Stimulated activated CD4-positive, alpha-beta T cell treated with anti-CD3 and anti-CD28 coated beads, TNF-alpha, amount 100 ng/mL, for 4 hours (primary cell): ENCODE measurements around the gene MOCS1.

Experiments used
- DNase-seq, 3 experiments: peaks; one replicate each; pipeline ENCODE4 v3.0.0-alpha.2; 2020; ENCODE audit warnings: low read depth in 3 of 3

Gene MOCS1

GRCh38 chr6:39902786-39903465 is 31.3 kb downstream of the MOCS1 start:
- no peak for DNase-seq

DNA sequence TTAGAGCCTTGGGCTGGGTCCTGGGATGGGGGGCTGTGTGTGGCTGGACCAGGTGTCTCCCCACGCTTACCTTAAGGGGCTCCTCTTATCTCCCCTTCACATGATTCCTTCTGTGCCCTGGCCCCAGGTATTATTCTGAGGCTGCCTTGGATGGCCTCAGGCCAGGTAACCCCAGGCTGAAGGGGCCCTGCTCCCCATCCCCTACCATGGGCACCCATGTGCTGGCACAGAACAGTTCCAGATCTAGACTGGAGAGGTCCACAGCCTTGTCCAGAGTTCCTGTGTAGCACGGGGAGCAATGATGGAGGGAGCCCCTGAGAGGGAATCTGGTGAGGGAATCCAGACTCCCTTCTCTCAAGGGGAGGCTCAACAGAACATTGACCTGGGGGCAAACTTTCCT is 32.1 kb downstream of the MOCS1 start:
- no peak for DNase-seq

DNA sequence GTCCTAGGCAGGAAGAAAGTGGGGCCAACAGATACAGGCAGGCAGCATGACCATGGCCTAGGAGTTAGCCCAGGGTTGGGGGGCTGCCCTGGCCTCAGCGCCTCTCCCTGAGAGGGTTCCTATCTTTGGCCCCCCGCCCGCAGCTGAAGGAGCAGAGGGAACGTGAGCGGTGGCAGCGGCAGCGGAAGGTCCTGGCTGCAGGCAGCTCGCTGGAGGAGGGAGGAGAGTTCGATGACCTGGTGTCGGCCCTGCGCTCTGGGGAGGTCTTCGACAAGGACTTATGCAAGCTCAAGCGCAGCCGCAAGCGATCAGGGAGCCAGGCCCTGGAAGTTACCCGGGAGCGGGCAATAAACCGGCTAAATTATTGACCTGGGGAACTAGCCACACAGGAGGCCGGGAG is 32.6 kb downstream of the MOCS1 start:
- DNase-seq: no peak

- DNase-seq: no peak
These were observed 33.1 kb downstream of the MOCS1 start for GRCh38 chr6:39901116-39901655.

DNA sequence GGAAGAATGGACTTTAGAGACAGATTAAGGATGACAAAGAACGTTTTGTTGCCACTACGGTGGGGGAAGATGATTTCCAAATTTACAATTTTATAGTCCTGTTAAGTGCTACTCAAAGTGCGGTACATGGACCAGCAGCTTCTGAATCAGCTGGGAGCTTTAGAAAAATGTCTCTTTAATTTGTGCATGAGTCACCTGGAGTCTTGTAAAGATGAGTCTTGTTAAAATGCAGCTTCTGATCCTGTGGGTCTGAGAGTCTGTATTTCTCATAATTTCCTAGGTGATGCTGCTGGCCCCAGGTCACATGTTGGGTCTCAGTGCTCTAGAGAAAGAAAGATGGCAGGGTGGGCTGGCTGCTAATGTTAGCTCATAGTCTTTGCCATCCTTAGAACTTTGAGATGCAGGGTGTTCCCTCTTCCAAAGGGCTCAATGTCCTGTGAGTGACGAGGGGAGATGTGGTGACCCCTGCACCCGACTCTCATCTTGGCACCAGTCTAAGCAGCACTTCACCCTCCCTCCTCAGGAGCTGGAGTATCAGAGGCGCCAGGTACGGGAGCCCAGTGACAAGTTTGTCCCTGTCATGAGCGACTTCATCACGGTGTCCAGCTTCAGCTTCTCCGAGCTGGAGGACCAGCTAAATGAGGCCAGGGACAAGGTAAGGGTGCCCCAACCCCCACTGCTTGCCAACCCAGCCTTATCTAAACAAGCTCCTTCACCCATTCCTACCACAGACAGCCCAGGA is 34.5 kb downstream of the MOCS1 start:
- DNase-seq: no peak

GRCh38 chr6:39898625-39899024 is 35.6 kb downstream of the MOCS1 start:
- DNase-seq: no peak

DNA sequence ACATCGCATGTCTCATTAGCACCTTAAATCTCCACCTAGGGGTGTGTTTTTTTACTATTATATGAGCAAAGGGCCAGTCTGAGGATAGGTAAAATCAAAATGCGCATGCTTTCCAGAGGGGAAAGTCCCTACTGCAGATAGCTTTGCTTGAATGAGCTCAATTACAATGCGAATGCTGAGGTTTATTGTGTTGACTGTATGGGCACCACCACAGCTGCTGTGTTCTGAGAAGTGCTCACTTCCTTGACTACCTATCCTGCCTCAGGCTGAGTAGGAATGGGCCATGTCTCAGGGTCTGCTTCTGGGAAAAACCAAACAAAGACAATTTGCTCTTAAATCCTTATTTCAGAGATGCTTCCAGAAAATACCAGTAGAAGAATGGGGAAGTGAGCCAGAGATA is 36.6 kb downstream of the MOCS1 start:
- no peak for DNase-seq

- no peak for DNase-seq
These were observed 37.6 kb downstream of the MOCS1 start for GRCh38 chr6:39896701-39897100.

DNA sequence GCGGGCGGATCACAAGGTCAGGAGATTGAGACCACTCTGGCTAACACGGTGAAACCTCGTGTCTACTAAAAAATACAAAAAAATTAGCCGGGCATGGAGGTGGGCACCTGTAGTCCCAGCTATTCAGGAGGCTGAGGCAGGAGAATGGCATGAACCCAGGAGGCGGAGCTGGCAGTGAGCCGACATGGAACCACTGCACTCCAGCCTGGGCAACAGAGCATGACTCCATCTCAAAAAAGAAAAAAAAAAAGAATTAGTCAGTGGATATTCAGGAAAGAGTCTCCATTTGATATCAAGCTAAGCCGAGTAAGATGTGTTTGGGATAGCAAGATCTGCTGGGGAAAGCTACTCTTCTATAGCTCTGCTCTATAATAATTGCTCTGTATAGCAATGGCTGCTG is 41.0 kb downstream of the MOCS1 start:
- no peak for DNase-seq

GRCh38 chr6:39892490-39893129 is 41.7 kb downstream of the MOCS1 start:
- no peak for DNase-seq

- DNase-seq: no peak
These were observed 42.3 kb downstream of the MOCS1 start for GRCh38 chr6:39891976-39892375.

- no peak for DNase-seq
These were observed 42.9 kb downstream of the MOCS1 start for GRCh38 chr6:39891353-39891752.

DNA sequence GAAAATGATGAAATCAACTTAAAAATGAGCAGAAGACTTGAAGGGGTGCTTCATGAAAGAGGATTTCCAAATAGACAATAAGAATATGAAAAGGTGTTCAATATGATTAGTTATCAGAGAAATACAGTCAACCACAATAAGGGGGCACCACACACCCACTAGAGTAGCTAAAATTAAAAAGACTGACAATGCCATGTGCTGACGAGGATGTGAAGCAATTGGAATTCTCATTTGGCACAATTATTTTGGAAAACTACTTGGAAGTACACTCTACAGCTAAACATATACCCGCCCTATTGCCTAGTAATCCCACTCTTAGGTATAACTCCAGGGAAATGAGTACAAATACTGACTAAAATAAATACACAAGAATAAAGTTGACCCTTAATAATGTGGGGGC is 45.0 kb downstream of the MOCS1 start:
- no peak for DNase-seq

GRCh38 chr6:39887692-39888450 is 46.4 kb downstream of the MOCS1 start:
- DNase-seq: no peak

GRCh38 chr6:39886871-39887270 is 47.4 kb downstream of the MOCS1 start:
- DNase-seq: no peak

DNA sequence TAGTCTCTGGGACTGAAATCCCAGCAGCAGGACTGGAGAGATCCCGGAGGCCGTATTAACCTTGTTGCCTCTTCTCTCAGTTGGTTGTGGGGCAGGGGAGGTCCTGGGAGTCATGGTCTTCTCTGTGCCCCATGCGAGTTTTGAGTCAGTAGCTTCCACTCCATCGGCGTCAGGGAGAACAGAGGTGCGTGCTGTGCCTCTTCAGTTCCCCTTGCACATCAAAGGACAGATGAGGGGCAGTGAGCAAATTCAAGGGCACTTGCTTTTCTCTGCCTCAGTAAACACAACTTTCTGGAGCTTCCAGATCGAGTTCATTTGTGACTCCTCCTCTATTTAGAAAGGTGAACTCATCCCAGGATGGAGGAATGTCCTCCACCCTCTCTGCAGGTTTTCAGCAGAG is 48.6 kb downstream of the MOCS1 start:
- DNase-seq: no peak

GRCh38 chr6:39884696-39885095 is 49.6 kb downstream of the MOCS1 start:
- DNase-seq: no peak

GRCh38 chr6:39882531-39882899 is 51.7 kb downstream of the MOCS1 start:
- no peak for DNase-seq

DNA sequence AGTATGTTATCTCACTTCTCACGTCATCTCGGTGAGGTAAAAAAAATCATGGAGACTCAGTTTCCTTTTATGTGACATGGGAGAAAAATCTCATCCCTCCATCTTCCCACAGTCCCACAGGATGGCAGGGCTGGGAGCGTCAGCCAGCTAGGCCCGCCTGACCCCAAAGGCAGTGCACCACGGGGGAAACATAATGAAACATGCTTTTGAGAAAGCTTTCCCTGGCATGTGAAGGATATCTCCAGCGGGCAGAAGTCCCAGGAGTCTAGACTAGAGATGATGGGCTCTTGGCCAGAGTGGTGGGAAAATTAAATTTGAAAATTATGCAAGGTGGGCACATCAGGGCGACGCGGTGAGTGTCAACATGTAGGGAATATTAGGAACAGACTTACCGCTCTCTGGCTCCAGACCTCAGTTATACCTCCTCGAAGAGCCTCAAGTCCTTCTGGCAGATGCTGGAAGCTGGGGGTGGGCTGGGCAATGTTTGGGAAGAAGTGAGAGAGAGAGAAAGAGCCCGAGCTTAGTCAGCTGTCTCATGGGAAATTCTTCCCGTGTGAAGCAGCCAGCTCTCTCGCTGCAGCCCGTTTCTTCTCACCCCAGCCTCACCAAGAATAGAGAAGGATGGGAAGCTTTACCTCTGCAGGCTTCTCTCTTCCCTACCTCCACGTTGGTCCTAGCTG is 52.3 kb downstream of the MOCS1 start:
- DNase-seq: no peak

- no peak for DNase-seq
These were observed 53.7 kb downstream of the MOCS1 start for GRCh38 chr6:39880594-39880993.

GRCh38 chr6:39879535-39879934 is 54.7 kb downstream of the MOCS1 start:
- DNase-seq: no peak

- no peak for DNase-seq
These were observed 57.4 kb downstream of the MOCS1 start for GRCh38 chr6:39876826-39877225.
